C4-2B (cell line): ENCODE results near the gene PUSL1.

Experiments used
- H3K27ac ChIP-seq: fragments of 450-650 bp; 2 replicates; pipeline ENCODE4 v1.5.1; 2017
- ZFX ChIP-seq: fragments of 450-650 bp; IDR thresholded peaks from 2 replicates; pipeline ENCODE4 v1.6.1; 2017
- TF ChIP-seq, protein P1 (sequence below): fragments of 450-650 bp; conservative IDR thresholded peaks from 2 replicates; pipeline ENCODE4 v1.5.1; 2017; ENCODE audit warnings: mild to moderate bottlenecking

Gene PUSL1

DNA sequence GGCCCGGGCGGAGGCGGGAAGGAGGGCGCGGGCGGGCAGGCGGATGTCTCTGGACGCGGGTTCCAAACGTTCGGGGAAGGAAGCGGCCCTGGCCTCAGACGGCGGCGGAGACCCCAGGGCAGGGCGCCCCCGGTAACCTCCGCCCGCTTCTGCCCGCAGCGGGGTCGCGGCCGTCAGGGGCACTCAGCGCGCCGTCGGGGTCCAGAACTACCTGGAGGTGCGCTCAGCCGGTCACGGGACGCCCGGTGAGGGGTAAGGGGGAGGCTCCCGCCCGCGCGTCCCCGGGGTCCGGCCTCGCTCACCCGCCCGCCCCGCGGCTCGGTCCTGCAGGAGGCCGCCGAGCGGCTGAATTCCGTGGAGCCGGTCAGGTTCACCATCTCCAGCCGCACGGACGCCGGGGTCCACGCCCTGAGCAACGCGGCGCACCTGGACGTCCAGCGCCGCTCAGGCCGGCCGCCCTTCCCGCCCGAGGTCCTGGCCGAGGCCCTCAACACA lies 406 bp downstream of the PUSL1 start:
- TF ChIP-seq ZFX: peak; percentile 54; the same call in 1 of the 2 replicates
- TF ChIP-seq, protein P1, sequence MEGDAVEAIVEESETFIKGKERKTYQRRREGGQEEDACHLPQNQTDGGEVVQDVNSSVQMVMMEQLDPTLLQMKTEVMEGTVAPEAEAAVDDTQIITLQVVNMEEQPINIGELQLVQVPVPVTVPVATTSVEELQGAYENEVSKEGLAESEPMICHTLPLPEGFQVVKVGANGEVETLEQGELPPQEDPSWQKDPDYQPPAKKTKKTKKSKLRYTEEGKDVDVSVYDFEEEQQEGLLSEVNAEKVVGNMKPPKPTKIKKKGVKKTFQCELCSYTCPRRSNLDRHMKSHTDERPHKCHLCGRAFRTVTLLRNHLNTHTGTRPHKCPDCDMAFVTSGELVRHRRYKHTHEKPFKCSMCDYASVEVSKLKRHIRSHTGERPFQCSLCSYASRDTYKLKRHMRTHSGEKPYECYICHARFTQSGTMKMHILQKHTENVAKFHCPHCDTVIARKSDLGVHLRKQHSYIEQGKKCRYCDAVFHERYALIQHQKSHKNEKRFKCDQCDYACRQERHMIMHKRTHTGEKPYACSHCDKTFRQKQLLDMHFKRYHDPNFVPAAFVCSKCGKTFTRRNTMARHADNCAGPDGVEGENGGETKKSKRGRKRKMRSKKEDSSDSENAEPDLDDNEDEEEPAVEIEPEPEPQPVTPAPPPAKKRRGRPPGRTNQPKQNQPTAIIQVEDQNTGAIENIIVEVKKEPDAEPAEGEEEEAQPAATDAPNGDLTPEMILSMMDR: no peak
- H3K27ac ChIP-seq: peak overlapping the region; percentile 99

DNA sequence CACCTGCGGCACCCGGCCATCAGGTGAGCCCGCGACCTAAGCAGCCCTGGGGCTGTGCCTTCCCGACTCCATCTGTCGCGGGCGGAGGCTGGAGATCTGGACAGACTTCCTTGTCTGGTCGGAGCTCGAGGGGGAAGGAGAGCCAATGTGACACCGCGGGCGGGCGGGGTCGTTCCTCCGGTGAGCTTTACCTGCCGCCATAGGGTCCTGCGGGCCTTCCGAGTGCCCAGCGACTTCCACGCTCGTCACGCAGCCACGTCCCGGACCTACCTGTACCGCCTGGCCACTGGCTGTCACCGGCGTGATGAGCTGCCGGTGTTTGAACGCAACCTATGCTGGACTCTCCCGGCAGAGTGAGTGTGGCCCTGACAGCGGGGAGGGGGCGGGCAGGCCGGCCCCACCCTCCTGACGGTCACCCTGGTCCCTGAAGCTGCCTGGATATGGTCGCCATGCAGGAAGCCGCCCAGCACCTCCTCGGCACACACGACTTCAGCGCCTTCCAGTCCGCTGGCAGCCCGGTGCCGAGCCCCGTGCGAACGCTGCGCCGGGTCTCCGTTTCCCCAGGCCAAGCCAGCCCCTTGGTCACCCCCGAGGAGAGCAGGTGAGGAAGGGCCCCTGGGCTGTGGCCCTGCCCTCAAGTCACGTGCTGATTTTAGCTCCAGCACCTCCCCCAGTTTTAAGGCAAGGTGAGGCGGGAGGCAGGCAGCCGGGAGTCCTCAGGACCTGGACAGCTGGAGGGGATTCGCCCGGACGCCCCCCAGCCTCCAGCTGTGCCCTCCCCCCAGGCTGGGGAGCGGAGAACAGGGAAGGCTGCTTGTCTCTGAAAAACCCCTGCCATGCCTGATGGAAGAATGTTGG lies 1.1 kb downstream of the PUSL1 start:
- TF ChIP-seq ZFX: no peak
- TF ChIP-seq, protein P1: no peak
- H3K27ac ChIP-seq: peak overlapping the region; percentile 99

DNA sequence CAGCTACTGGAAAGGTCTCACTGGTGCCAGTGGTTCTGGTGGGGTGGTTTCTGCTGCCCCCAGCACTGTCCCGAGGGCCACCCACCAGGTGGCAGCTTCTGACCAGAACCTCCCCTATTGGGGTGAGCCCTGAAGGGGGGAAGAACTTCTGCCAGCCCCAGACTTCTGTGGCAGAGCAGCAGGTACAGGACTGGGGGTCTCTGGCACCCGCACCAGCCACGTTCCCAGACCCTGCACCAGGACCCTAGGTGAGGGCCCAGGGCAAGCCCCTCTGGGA lies 1.6 kb downstream of the PUSL1 start:
- H3K27ac ChIP-seq: peak overlapping the region; percentile 99
- TF ChIP-seq, protein P1: no peak
- TF ChIP-seq ZFX: no peak

DNA sequence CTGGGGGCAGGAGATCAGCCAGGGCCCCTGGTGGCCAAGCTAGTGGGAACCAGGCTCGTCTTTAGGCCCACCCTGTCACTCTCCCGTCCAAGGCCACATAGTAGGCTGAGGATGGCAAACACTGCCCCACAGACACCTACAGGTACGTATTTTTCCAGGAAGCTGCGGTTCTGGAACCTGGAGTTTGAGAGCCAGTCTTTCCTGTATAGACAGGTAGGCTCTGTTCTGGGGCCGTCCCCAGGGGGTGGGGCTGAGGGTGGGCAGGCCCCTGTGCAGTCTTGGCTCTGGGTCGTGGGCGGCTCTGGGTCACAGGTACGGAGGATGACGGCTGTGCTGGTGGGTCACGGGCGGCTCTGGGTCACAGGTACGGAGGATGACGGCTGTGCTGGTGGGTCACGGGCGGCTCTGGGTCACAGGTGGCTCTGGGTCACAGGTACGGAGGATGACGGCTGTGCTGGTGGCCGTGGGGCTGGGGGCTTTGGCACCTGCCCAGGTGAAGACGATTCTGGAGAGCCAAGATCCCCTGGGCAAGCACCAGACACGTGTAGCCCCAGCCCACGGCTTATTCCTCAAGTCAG lies 2.2 kb downstream of the PUSL1 start:
- no peak for TF ChIP-seq ZFX
- TF ChIP-seq, protein P1: no peak
- H3K27ac ChIP-seq: peak overlapping the region; percentile 99

DNA sequence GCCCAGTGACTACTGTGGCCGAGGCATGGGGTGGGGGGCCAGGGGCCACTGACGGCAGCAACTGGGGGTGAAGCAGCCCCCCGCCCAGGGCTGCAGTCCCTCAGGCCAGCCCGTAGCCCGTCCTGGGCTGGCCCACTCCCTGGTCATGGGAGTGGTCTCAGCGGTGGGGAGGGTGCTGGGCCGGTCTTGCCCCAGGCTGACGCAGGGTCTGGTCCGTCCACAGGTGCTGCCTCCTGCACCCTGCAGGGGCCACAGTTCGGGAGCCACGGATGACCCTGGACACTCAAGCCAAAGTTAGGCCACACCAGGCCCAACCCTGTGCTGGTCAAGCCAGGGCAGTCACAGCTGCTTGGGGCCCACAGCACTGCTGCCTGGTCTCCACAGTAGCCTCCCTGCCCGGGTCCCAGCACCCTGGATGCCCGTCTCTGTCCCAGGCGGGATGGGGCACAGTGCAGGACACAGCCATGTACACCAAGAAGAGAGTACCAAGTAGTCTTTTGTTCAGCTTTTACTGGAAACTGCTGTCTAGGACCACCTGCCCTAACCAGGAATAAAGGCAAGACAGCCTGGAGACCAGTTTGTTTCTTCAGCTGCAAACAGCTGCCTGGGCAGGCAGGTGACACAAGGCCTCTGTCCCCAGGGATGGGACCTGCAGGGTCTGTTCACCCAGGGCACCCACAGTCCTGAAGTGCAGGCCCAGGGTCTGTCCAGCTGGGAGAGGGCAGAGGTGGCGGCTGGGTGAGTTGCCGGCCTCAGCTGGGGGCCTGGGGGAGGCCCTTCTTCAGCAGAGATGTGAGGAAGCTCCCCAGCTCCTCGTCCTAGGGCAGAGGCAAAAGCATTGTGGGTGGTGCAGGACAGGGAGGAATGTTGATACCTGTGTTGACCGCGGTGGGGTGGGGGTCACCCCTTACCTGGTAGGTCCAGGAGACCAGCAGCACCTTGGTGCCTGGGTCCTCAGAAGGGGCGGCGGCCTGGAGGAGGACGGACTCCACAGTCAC lies 3.0 kb downstream of the PUSL1 start:
- peak overlapping the region; percentile 99 for H3K27ac ChIP-seq
- TF ChIP-seq, protein P1: no peak
- TF ChIP-seq ZFX: no peak

DNA sequence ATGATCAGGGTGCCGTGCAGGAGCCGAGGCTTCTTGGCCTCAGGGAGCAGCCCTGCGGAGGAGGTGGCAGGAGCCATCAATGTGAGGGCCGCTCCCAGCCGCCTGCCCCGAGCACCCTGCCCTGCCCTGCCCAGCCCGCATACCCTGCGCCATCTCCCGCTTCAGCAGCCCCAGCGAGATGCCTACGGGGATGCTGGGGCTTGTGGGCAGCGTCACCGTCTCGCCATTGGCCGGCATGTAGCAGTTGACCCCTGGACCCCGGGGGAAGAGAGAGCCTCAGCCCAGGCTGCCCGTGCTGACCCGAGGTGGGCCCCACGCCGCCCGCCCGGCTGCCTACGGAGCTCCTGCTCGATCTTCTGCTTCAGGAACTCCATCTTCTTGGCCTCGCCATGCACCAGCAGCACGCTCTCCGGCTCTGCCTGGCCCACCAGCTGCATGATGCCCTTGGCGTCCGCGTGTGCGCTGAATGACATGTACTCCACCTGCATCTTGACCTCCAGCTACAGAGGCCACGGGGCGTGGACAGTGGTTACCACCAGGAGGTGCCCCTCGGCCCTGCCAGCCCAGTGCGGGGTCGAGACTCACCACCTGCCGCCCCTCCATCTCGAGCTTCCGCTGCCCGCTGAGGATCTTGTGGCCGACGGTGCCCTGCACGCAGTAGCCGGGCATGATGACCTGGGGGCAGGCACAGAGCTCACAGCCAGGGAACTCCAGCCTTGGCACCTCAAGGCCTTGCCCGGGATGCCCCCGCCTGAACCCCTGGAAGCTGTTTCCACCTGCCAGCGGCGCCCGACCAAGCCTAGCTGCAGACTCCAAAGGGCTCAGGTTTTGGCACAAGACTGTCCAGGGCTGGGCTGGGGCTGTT lies 4.3 kb downstream of the PUSL1 start:
- H3K27ac ChIP-seq: no peak overlapping the region
- TF ChIP-seq, protein P1: no peak
- TF ChIP-seq ZFX: no peak
